ENCODE measurements around the gene ORC6. TPM values are rescaled to one million over a fixed set of nuclear protein-coding genes. Genes with fewer than 3 reads are reported as not detected.

The ORC6 gene
- total RNA-seq, 1 donor from 2014 or later: 31.0 TPM

DNA sequence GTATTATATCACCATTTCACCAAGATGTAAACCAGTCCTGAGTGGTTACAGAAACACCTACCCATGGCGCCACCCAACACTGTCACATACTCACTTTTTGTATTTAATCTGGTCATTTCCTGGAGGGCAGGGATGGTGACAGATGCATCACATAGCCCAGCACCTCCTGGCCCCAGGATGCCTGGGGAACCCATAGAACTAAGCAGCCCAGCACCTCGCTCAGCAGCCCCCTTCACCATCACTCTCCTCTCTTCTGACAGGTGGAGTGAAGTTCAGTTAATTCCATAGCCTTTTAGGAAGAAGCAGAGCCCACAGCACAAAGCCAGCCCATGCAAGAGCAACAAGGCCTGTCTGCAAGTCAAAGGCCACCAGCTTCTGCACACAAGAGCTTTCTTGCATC lies 31.2 kb downstream of the ORC6 start:
- peak in 1 of 2 experiments; percentile 20 for DNase-seq (ENCODE audit: low spot score in 2 of 2, unreplicated experiment in 2 of 2)
- H3K9me3 Mint-ChIP-seq: peaks cover 10% of the 10 kb centered on the region
- no peaks in the 10 kb centered on the region for H3K4me1 Mint-ChIP-seq
- TF ChIP-seq, protein P1, sequence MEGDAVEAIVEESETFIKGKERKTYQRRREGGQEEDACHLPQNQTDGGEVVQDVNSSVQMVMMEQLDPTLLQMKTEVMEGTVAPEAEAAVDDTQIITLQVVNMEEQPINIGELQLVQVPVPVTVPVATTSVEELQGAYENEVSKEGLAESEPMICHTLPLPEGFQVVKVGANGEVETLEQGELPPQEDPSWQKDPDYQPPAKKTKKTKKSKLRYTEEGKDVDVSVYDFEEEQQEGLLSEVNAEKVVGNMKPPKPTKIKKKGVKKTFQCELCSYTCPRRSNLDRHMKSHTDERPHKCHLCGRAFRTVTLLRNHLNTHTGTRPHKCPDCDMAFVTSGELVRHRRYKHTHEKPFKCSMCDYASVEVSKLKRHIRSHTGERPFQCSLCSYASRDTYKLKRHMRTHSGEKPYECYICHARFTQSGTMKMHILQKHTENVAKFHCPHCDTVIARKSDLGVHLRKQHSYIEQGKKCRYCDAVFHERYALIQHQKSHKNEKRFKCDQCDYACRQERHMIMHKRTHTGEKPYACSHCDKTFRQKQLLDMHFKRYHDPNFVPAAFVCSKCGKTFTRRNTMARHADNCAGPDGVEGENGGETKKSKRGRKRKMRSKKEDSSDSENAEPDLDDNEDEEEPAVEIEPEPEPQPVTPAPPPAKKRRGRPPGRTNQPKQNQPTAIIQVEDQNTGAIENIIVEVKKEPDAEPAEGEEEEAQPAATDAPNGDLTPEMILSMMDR (IDR thresholded peaks at IDR 0.05; ENCODE audit: unreplicated experiment): no peak
- H3K36me3 Mint-ChIP-seq: peaks cover 6% of the 10 kb centered on the region
- H3K27ac Mint-ChIP-seq: no peak overlapping the region
- no peaks in the 10 kb centered on the region for H3K27me3 Mint-ChIP-seq (ENCODE audit: low read depth)
- H3K4me3 Mint-ChIP-seq: no peak overlapping the region

DNA sequence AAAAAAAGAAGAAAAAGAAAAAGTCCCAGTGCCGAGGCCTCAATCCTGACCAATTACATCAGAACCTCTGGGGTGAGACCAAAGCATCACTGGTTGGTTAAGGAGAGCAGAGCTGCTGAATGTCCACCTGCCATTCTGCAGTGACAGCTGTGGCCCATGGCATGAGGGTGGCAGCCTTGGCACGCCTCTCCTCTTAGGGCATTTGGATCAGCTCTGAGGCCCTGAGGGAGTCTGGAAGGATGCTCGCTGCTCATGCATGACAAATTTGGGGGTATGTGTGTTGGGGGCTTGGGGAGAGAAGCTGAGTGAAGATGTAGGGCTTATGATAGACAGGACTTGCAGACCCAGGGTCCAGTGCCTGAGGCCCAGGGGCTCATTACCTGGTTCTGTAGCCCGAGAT lies 32.4 kb downstream of the ORC6 start:
- Mint-ChIP-seq H3K9me3 (peaks cover 14% of the 10 kb centered on the region), H3K36me3 (peaks cover 10% of the 10 kb centered on the region), H3K4me1 (no peaks in the 10 kb centered on the region), H3K27me3 (ENCODE audit: low read depth) (no peaks in the 10 kb centered on the region), H3K4me3 (no peak overlapping the region), H3K27ac (no peak overlapping the region)
- TF ChIP-seq, protein P1 (IDR thresholded peaks at IDR 0.05; ENCODE audit: unreplicated experiment): no peak
- DNase-seq (ENCODE audit: low spot score in 2 of 2, unreplicated experiment in 2 of 2): no peak

DNA sequence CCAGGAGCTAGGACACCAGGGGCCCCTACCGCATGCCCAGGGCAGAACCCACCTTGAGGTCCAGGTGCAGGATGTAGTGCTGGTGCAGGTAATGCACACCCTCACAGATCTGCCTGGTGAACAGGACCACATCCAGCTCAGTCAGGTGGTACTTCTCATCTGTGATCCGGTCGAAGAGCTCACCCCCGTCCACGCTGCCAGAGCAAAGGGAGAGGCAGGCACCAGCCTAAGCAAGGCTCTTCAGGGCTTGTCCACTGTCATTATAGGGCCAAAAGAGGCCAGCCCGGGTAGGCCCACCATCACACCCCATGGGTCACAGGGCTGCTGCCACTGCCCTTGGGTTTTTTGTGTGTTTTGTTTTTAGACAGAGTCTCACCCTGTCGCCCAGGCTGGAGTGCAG lies 37.7 kb downstream of the ORC6 start:
- Mint-ChIP-seq H3K36me3 (peaks cover 11% of the 10 kb centered on the region), H3K4me1 (no peaks in the 10 kb centered on the region), H3K27ac (no peak overlapping the region), H3K9me3 (peaks cover 14% of the 10 kb centered on the region), H3K4me3 (no peak overlapping the region), H3K27me3 (ENCODE audit: low read depth) (no peaks in the 10 kb centered on the region)
- TF ChIP-seq, protein P1 (IDR thresholded peaks at IDR 0.05; ENCODE audit: unreplicated experiment): no peak
- no peak for DNase-seq (ENCODE audit: low spot score in 2 of 2, unreplicated experiment in 2 of 2)

DNA sequence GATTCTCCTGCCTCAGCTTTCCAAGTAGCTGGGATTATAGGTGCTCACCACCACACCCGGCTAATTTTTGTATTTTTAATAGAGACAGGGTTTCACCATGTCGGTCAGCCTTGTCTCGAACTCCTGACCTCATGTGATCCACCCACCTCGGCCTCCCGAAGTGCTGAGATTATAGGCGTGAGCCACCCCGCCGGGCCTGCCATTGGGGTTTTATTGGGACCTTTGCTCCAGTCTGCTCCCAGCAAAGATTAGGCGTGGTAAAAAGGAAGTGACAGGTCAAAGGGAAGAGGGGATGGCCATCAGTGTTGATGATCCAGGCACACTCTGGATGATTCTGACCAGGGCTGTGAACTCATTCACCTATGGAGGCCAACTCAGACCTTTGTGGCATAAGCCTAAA lies 38.2 kb downstream of the ORC6 start:
- Mint-ChIP-seq H3K9me3 (peaks cover 14% of the 10 kb centered on the region), H3K36me3 (peaks cover 11% of the 10 kb centered on the region), H3K4me3 (no peak overlapping the region), H3K4me1 (no peaks in the 10 kb centered on the region), H3K27me3 (ENCODE audit: low read depth) (no peaks in the 10 kb centered on the region), H3K27ac (no peak overlapping the region)
- TF ChIP-seq, protein P1 (IDR thresholded peaks at IDR 0.05; ENCODE audit: unreplicated experiment): no peak
- no peak for DNase-seq (ENCODE audit: low spot score in 2 of 2, unreplicated experiment in 2 of 2)

DNA sequence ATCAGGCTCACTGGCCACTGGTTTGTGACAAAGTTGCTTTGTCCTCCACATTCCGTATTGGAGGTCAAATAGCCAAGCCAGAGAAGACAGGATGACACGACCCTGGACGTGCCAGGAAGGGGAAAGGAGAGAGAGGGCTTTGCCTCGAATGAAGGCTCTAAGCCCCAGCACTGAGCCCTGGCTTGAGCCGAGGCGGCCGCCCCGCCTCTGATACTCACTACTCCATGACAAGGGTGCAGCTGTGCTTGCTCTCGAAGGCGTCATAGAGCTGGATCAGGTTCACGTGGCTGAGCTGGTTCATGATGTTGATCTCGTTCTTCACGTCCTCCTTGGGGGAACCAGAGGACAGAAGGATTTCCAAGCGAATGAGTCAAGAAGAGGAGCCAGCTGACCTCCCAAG lies 39.3 kb downstream of the ORC6 start:
- TF ChIP-seq, protein P1 (IDR thresholded peaks at IDR 0.05; ENCODE audit: unreplicated experiment): no peak
- Mint-ChIP-seq H3K9me3 (peaks cover 14% of the 10 kb centered on the region), H3K4me3 (no peak overlapping the region), H3K4me1 (no peaks in the 10 kb centered on the region), H3K36me3 (peaks cover 11% of the 10 kb centered on the region), H3K27me3 (ENCODE audit: low read depth) (no peaks in the 10 kb centered on the region), H3K27ac (no peak overlapping the region)
- DNase-seq (ENCODE audit: low spot score in 2 of 2, unreplicated experiment in 2 of 2): no peak

All from mesothelial cell of epicardium (in vitro differentiated cells).